T47D (cell line): Measurements from ENCODE around the gene CLEC12A.
"Not testable (repeated sequence)": the region's sequence is repeated elsewhere in the genome, so short reads cannot be mapped to it uniquely, and the experiment has no call there.

Experiments
- DNase-seq, 2 experiments: peaks; one replicate each; pipeline versions ENCODE4 v3.0.0 to v3.0.0-alpha.2; 2011 to 2012; ENCODE audit warnings: low read depth in 1 of 2, low spot score in 1 of 2
- JUND ChIP-seq: IDR thresholded peaks from 2 replicates; pipeline ENCODE4 v1.6.1; 2012; ENCODE audit warnings: low read depth
- in situ Hi-C: cut with HindIII; loops from 2 replicates; pipeline ENCODE4 v1.10.0; 2016; ENCODE audit warnings: low sequenced_read_pairs, low pct_unique_long_range_greater_than_20kb

The CLEC12A gene

GRCh38 chr12:9977916-9978315 lies 6.7 kb downstream of the CLEC12A start:
- TF ChIP-seq JUND: no peak
- in situ Hi-C loops: no loop called here
- no peak for DNase-seq

GRCh38 chr12:9980126-9980525 lies 8.9 kb downstream of the CLEC12A start:
- in situ Hi-C loops: no loop called here
- no peak for TF ChIP-seq JUND
- no peak for DNase-seq

GRCh38 chr12:9991876-9992275 lies 20.7 kb downstream of the CLEC12A start:
- no peak for TF ChIP-seq JUND
- no peak for DNase-seq

GRCh38 chr12:9992296-9992695 lies 21.1 kb downstream of the CLEC12A start:
- in situ Hi-C loops: no loop called here
- TF ChIP-seq JUND: no peak
- no peak for DNase-seq

More at GRCh38 chr12:9991876-9992275, 20.7 kb downstream of the CLEC12A start:
- in situ Hi-C loops: no loop called here

GRCh38 chr12:9999016-9999415 lies 27.8 kb downstream of the CLEC12A start, which contains the start of gene CLEC1B:
CLEC1B (minus strand) TSS chr12:9999121; CDS start chr12:9999100, 21 bp downstream.
- DNase-seq: no peak
- no peak for TF ChIP-seq JUND
- in situ Hi-C loops: no loop called here

- TF ChIP-seq JUND: no peak
- no peak for DNase-seq
Measured at GRCh38 chr12:10001171-10001776, 30.1 kb downstream of the CLEC12A start.

GRCh38 chr12:10012630-10013330 lies 41.6 kb downstream of the CLEC12A start:
- TF ChIP-seq JUND: no peak
- no peak for DNase-seq
- in situ Hi-C loops: no loop called here

More at GRCh38 chr12:10001171-10001776, 30.1 kb downstream of the CLEC12A start:
- in situ Hi-C loops: no loop called here

- in situ Hi-C loops: no loop called here
- no peak for DNase-seq
- no peak for TF ChIP-seq JUND
Measured at GRCh38 chr12:10015450-10015849, 44.2 kb downstream of the CLEC12A start.

- in situ Hi-C loops: no loop called here
- TF ChIP-seq JUND: no peak
- no peak for DNase-seq
Measured at GRCh38 chr12:10016881-10017280, 45.7 kb downstream of the CLEC12A start.

GRCh38 chr12:10018386-10018785 lies 47.2 kb downstream of the CLEC12A start:
- in situ Hi-C loops: no loop called here
- no peak for DNase-seq
- no peak for TF ChIP-seq JUND

GRCh38 chr12:10021342-10021741 lies 50.1 kb downstream of the CLEC12A start:
- in situ Hi-C loops: no loop called here
- DNase-seq: no peak
- no peak for TF ChIP-seq JUND

GRCh38 chr12:10025236-10025635 lies 54.0 kb downstream of the CLEC12A start:
- in situ Hi-C loops: no loop called here
- no peak for DNase-seq
- no peak for TF ChIP-seq JUND

GRCh38 chr12:10026666-10027065 lies 55.5 kb downstream of the CLEC12A start:
- DNase-seq, in situ Hi-C loops: not testable (repeated sequence)

- in situ Hi-C loops: no loop called here
- no peak for DNase-seq
- TF ChIP-seq JUND: no peak
Measured at GRCh38 chr12:10027311-10027710, 56.1 kb downstream of the CLEC12A start.
